HL-60 (cell line): Measurements from ENCODE around the gene PARS2.

Source experiments
- GABPA ChIP-seq: IDR thresholded peaks from 2 replicates; pipeline ENCODE4 v1.6.1; 2012; ENCODE audit warnings: low read depth
- POLR2AphosphoS5 ChIP-seq: IDR thresholded peaks from 2 replicates; pipeline ENCODE4 v1.6.1; 2012; ENCODE audit warnings: low read depth
- SPI1 ChIP-seq: IDR thresholded peaks from 2 replicates; pipeline ENCODE4 v1.6.1; 2012; ENCODE audit warnings: low read depth, mild to moderate bottlenecking, borderline replicate concordance
- TF ChIP-seq, protein P1 (sequence below): IDR thresholded peaks from one replicate; pipeline ENCODE4 v1.5.1; 2011; ENCODE audit warnings: low read length, control low read depth, inconsistent platforms; ENCODE audit not compliant: insufficient read depth

DNA sequence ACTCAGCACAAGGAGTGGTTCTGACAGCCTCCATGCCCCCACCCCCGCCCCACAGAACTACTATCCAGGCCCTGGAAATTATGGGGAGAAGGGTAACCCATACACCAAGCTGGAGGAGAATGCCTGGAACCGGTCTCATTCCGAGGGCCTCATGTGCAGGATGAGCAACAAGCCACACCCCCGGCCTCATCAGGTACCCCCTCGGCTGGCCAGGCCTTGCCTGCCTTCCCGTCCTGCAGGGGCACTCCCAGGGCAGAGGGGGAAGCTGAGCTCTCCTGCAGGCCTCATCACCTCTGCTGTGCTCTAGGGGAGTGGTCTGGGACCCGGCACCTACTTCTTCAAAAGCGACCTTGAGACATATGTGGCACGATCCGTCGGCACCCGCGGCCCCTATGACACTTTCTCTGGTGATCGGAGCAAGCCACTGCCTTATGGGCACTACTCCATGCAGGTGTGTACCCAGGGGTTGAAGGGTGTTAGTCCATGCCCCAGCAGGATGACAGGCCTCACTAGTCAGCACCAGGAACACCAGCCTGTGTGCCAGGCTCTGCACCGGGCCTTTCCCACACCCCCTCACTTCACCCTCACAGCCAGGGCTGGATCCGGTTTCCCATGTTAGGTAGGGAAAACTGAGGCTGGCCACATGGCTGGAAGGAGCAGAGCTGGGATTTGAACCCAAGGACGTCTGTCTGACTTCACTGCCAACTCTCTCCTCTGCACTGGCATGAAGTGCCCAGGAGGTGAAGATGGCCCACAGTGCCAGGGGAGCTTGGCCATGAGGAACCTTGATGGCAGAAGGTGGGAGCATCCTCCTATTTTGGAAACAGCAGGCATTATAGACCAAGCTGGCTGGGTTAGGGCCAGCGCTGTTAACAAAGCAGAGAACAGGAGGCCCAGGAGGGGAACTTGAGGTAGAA, 47.7 kb upstream of the PARS2 start:
- TF ChIP-seq, protein P1, sequence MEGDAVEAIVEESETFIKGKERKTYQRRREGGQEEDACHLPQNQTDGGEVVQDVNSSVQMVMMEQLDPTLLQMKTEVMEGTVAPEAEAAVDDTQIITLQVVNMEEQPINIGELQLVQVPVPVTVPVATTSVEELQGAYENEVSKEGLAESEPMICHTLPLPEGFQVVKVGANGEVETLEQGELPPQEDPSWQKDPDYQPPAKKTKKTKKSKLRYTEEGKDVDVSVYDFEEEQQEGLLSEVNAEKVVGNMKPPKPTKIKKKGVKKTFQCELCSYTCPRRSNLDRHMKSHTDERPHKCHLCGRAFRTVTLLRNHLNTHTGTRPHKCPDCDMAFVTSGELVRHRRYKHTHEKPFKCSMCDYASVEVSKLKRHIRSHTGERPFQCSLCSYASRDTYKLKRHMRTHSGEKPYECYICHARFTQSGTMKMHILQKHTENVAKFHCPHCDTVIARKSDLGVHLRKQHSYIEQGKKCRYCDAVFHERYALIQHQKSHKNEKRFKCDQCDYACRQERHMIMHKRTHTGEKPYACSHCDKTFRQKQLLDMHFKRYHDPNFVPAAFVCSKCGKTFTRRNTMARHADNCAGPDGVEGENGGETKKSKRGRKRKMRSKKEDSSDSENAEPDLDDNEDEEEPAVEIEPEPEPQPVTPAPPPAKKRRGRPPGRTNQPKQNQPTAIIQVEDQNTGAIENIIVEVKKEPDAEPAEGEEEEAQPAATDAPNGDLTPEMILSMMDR = no peak
- no peak for TF ChIP-seq GABPA
- TF ChIP-seq POLR2AphosphoS5 = no peak
- no peak for TF ChIP-seq SPI1
